Lower leg skin (tissue), 3 donors: ENCODE measurements around the gene PSMA1.

Source experiments
- CTCF ChIP-seq, 3 donors: fragments of 450-650 bp; IDR thresholded peaks; one replicate each; pipeline ENCODE4 v1.5.1; 2016; ENCODE audit warnings: antibody characterized with exemption in 3 of 3, mild to moderate bottlenecking in 3 of 3, moderate library complexity in 2 of 3
- POLR2A ChIP-seq, 2 donors: fragments of 450-650 bp; IDR thresholded peaks; one replicate each; pipeline ENCODE4 v1.6.1; 2016 to 2017; ENCODE audit warnings: antibody characterized with exemption in 2 of 2, mild to moderate bottlenecking in 1 of 2, moderate library complexity in 1 of 2

GRCh38 chr11:14566331-14567063 is 46.3 kb upstream of the PSMA1 start:
- no peak for TF ChIP-seq CTCF (IDR thresholded peaks at IDR 0.05)
- TF ChIP-seq POLR2A (IDR thresholded peaks at IDR 0.05): no peak
